C4-2B (cell line): ENCODE data around the gene GRAMD1C.

Experiments used
- ZFX ChIP-seq: fragments of 450-650 bp; IDR thresholded peaks from 2 replicates; pipeline ENCODE4 v1.6.1; 2017
- TF ChIP-seq, protein P1 (sequence below): fragments of 450-650 bp; conservative IDR thresholded peaks from 2 replicates; pipeline ENCODE4 v1.5.1; 2017; ENCODE audit warnings: mild to moderate bottlenecking

DNA sequence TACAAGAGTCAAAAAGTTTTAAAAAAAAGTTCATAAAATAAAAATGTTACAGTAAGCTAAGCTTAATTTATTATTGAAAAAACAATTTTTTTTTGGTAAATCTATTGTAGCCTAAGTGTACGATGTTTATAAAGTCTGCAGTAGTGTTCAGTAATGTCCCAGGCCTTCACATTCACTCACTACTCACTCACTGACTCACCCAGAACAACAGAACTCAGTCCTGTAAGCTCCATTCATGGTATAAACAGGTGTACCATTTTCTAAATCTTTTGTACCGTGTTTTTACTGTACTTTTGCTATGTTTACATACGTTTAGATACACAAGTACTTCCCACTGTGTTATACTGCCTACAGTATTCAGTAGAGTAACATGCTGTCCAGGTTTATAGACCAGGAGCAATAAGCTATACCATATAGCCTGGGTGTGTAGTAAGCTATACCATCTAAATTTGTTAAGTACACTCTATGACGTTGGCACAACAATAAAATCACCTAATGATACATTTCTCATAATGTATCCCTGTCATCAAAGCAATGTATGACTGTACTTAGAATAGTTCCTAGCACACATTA is 68.1 kb downstream of the GRAMD1C start:
- TF ChIP-seq, protein P1, sequence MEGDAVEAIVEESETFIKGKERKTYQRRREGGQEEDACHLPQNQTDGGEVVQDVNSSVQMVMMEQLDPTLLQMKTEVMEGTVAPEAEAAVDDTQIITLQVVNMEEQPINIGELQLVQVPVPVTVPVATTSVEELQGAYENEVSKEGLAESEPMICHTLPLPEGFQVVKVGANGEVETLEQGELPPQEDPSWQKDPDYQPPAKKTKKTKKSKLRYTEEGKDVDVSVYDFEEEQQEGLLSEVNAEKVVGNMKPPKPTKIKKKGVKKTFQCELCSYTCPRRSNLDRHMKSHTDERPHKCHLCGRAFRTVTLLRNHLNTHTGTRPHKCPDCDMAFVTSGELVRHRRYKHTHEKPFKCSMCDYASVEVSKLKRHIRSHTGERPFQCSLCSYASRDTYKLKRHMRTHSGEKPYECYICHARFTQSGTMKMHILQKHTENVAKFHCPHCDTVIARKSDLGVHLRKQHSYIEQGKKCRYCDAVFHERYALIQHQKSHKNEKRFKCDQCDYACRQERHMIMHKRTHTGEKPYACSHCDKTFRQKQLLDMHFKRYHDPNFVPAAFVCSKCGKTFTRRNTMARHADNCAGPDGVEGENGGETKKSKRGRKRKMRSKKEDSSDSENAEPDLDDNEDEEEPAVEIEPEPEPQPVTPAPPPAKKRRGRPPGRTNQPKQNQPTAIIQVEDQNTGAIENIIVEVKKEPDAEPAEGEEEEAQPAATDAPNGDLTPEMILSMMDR: no peak
- TF ChIP-seq ZFX: no peak
